ENCODE results near the gene AKAP12. TPM values are rescaled to one million over a fixed set of nuclear protein-coding genes. Genes with fewer than 3 reads are reported as not detected.

Gene AKAP12
- polyA plus RNA-seq, 1 donor (not counting 4 experiments of a cell fraction or from before 2014, with no cell fraction given), result 0.56 TPM

GRCh38 chr6:151307501-151307900 lies 67.7 kb downstream of the AKAP12 start:
- no peak for TF ChIP-seq EZH2 (IDR thresholded peaks at IDR 0.05; ENCODE audit: low read length)
- TF ChIP-seq, protein P1, sequence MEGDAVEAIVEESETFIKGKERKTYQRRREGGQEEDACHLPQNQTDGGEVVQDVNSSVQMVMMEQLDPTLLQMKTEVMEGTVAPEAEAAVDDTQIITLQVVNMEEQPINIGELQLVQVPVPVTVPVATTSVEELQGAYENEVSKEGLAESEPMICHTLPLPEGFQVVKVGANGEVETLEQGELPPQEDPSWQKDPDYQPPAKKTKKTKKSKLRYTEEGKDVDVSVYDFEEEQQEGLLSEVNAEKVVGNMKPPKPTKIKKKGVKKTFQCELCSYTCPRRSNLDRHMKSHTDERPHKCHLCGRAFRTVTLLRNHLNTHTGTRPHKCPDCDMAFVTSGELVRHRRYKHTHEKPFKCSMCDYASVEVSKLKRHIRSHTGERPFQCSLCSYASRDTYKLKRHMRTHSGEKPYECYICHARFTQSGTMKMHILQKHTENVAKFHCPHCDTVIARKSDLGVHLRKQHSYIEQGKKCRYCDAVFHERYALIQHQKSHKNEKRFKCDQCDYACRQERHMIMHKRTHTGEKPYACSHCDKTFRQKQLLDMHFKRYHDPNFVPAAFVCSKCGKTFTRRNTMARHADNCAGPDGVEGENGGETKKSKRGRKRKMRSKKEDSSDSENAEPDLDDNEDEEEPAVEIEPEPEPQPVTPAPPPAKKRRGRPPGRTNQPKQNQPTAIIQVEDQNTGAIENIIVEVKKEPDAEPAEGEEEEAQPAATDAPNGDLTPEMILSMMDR (optimal IDR thresholded peaks at IDR 0.05 in 1 of 3, IDR thresholded peaks at IDR 0.05 in 1 of 3, conservative IDR thresholded peaks at IDR 0.05 in 1 of 3; ENCODE audit: extremely low read depth in 1 of 3, insufficient read depth in 2 of 3, low read length in 3 of 3), result no peak
- Histone ChIP-seq H3K36me3 (ENCODE audit: control insufficient read depth in 2 of 2, extremely low read depth in 1 of 2, insufficient read depth in 2 of 2, low read length in 2 of 2) (no peaks in the 10 kb centered on the region), H3K4me2 (ENCODE audit: control insufficient read depth, extremely low read depth, insufficient read depth, low read depth, low read length) (no peak overlapping the region), H3K9me3 (ENCODE audit: control insufficient read depth, low read depth, low read length) (no peaks in the 10 kb centered on the region), H3K9me1 (ENCODE audit: control insufficient read depth, extremely low read depth, insufficient read depth, low read length) (no peaks in the 10 kb centered on the region), H3K27ac (ENCODE audit: control insufficient read depth, insufficient read depth, low read length) (no peak overlapping the region), H3K27me3 (ENCODE audit: control insufficient read depth, extremely low read depth, insufficient read depth, low read length) (no peaks in the 10 kb centered on the region), H2AFZ (ENCODE audit: control insufficient read depth, low read length) (no peak overlapping the region), H3K9ac (ENCODE audit: control insufficient read depth, extremely low read depth, insufficient read depth, low read length) (no peak overlapping the region), H4K20me1 (ENCODE audit: control insufficient read depth, extremely low read depth, insufficient read depth, low read length) (no peaks in the 10 kb centered on the region), H3K4me1 (ENCODE audit: control insufficient read depth, extremely low read depth, insufficient read depth, low read length) (no peaks in the 10 kb centered on the region), H3K4me3 (ENCODE audit: control insufficient read depth in 2 of 3, extremely low read depth in 1 of 3, insufficient read depth in 2 of 3, low read depth in 1 of 3, low read length in 3 of 3) (no peak overlapping the region), H3K79me2 (ENCODE audit: control insufficient read depth, insufficient read depth, low read length) (no peaks in the 10 kb centered on the region)
- dilution Hi-C loops (cut with MboI; ENCODE audit: extremely low pct_ligation_motif_present, low sequenced_read_pairs), result no loop called here
- FAIRE-seq (no peak), DNase-seq (ENCODE audit: low read depth, low spot score) (no peak)

- DNase-seq (ENCODE audit: low read depth, low spot score) (no peak), FAIRE-seq (no peak)
- Histone ChIP-seq H3K79me2 (ENCODE audit: control insufficient read depth, insufficient read depth, low read length) (no peaks in the 10 kb centered on the region), H3K4me1 (ENCODE audit: control insufficient read depth, extremely low read depth, insufficient read depth, low read length) (no peaks in the 10 kb centered on the region), H3K4me3 (ENCODE audit: control insufficient read depth in 2 of 3, extremely low read depth in 1 of 3, insufficient read depth in 2 of 3, low read depth in 1 of 3, low read length in 3 of 3) (no peak overlapping the region), H3K9ac (ENCODE audit: control insufficient read depth, extremely low read depth, insufficient read depth, low read length) (no peak overlapping the region), H3K9me3 (ENCODE audit: control insufficient read depth, low read depth, low read length) (no peaks in the 10 kb centered on the region), H3K36me3 (ENCODE audit: control insufficient read depth in 2 of 2, extremely low read depth in 1 of 2, insufficient read depth in 2 of 2, low read length in 2 of 2) (no peaks in the 10 kb centered on the region), H3K27ac (ENCODE audit: control insufficient read depth, insufficient read depth, low read length) (no peak overlapping the region), H2AFZ (ENCODE audit: control insufficient read depth, low read length) (no peak overlapping the region), H4K20me1 (ENCODE audit: control insufficient read depth, extremely low read depth, insufficient read depth, low read length) (no peaks in the 10 kb centered on the region), H3K9me1 (ENCODE audit: control insufficient read depth, extremely low read depth, insufficient read depth, low read length) (no peaks in the 10 kb centered on the region), H3K27me3 (ENCODE audit: control insufficient read depth, extremely low read depth, insufficient read depth, low read length) (no peaks in the 10 kb centered on the region), H3K4me2 (ENCODE audit: control insufficient read depth, extremely low read depth, insufficient read depth, low read depth, low read length) (no peak overlapping the region)
- dilution Hi-C loops (cut with MboI; ENCODE audit: extremely low pct_ligation_motif_present, low sequenced_read_pairs), result no loop called here
- TF ChIP-seq, protein P1 (optimal IDR thresholded peaks at IDR 0.05 in 1 of 3, IDR thresholded peaks at IDR 0.05 in 1 of 3, conservative IDR thresholded peaks at IDR 0.05 in 1 of 3; ENCODE audit: extremely low read depth in 1 of 3, insufficient read depth in 2 of 3, low read length in 3 of 3), result no peak
- TF ChIP-seq EZH2 (IDR thresholded peaks at IDR 0.05; ENCODE audit: low read length), result no peak
These were observed 69.9 kb downstream of the AKAP12 start for GRCh38 chr6:151309619-151310018.
